Activated naive CD8-positive, alpha-beta T cell treated with anti-CD3 and anti-CD28 coated beads, Interleukin-2, amount 10 ng/mL, durations not matched to agents 7 days and 5 days (primary cell): ENCODE results near the gene MAD2L1BP. TPM values are rescaled to one million over a fixed set of nuclear protein-coding genes. Genes with fewer than 3 reads are reported as not detected.
"Not testable (repeated sequence)": the region's sequence is repeated elsewhere in the genome, so short reads cannot be mapped to it uniquely, and the experiment has no call there.

ENCODE experiments used
- ATAC-seq: fragments of 150-1000 bp; cut with Tn5 transposase; one replicate; pipeline ENCODE4 v1.10.0; 2021; ENCODE audit warnings: low read depth, moderate library complexity
- POLR2A ChIA-PET: fragments of 350-600 bp; sonication (Branson Sonifier 250); formaldehyde crosslinking; loops from one replicate; lab custom pipeline; 2021; ENCODE audit warnings: antibody characterized with exemption; lab: Charles Lee
- DNase-seq: peaks from one replicate; pipeline ENCODE4 v3.0.0; 2021
- H3K27ac Mint-ChIP-seq: one replicate; pipeline ENCODE4 v1.8.0; 2022; ENCODE audit warnings: mild to moderate bottlenecking, mixed read lengths
- H3K27me3 Mint-ChIP-seq: one replicate; pipeline ENCODE4 v1.8.0; 2022; ENCODE audit warnings: mild to moderate bottlenecking, moderate library complexity, mixed read lengths
- H3K36me3 Mint-ChIP-seq: one replicate; pipeline ENCODE4 v1.8.0; 2021; ENCODE audit warnings: mild to moderate bottlenecking, mixed read lengths
- H3K4me1 Mint-ChIP-seq: one replicate; pipeline ENCODE4 v1.8.0; 2021; ENCODE audit warnings: mixed read lengths
- H3K4me3 Mint-ChIP-seq: one replicate; pipeline ENCODE4 v1.8.0; 2022; ENCODE audit warnings: mild to moderate bottlenecking, moderate library complexity, mixed read lengths
- H3K9me3 Mint-ChIP-seq: one replicate; pipeline ENCODE4 v1.8.0; 2021; ENCODE audit warnings: mixed read lengths
- total RNA-seq, 2 experiments: library from RNA; stranded (reverse); gene quantifications; one replicate each; pipeline ENCODE4 v1.2.3, GENCODE V29; 2021

Gene MAD2L1BP, protein sequence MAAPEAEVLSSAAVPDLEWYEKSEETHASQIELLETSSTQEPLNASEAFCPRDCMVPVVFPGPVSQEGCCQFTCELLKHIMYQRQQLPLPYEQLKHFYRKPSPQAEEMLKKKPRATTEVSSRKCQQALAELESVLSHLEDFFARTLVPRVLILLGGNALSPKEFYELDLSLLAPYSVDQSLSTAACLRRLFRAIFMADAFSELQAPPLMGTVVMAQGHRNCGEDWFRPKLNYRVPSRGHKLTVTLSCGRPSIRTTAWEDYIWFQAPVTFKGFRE
- total RNA-seq, result 10 to 100 TPM; 39.7 to 40.2 TPM

DNA sequence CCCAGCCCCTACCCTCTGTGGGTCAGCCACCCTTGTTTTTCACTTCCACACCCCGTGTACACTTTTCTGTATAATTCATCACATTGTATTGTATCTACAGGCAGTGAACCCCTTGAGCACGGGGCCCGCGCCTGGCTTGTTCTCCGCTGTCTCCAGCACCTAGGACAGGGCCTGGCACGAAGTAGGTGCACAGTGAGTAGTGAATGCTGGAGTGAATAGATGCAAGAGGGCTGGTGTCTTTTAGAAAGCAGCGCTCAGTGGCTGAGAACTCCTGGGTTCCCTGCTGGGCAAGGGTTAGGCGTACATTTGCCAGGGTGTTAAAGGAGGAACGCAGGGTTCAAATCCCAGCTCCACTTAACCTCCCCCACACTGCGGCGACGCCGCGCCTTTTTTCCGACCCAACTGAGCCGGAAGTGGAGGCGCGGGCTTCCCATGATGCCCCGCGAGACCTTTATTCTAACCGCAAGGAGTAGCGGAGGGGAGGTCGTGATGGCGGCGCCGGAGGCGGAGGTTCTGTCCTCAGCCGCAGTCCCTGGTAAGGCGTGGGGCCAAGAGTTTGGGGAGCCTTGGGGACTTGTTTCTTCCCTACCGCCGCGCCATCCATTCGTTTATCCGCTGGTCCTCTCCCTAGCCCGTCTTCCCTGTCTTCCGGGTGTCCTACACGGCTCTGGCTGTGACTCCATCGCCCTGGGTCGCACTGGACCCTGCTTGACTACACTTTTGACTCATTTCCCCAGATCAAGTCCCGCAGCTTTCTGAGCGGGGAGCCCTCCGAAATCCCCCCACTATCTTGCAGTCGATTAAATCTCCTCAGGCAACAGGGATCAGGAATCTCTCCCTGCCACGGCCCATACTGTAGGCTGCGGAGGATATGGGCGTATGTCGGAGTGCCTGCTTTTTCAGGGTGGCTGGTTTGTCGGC, at the start of gene MAD2L1BP:
Gene MAD2L1BP (plus strand): TSS at position 454 of the 921 bp plus-strand sequence. CDS start 36 bp downstream, at position 490.
- Mint-ChIP-seq H3K4me3 (peak within 1 kb of the TSS; percentile 98), H3K27ac (peak within 1 kb of the TSS; percentile 96), H3K36me3 (peaks cover 28% of the 10 kb centered on the region), H3K9me3 (no peaks in the 10 kb centered on the region), H3K27me3 (no peaks in the 10 kb centered on the region), H3K4me1 (peaks cover 43% of the 10 kb centered on the region)
- ATAC-seq (peak; percentile 82), DNase-seq (peak; percentile 93)
- POLR2A ChIA-PET, result interaction anchor here (0.6 to 2.4 kb wide), 13 partner anchors 8 to 135 kb away, joined by 3 to 14 read pairs (median 5); partner anchors contain the start of genes MRPS18A, POLH, RSPH9 and VEGFA

DNA sequence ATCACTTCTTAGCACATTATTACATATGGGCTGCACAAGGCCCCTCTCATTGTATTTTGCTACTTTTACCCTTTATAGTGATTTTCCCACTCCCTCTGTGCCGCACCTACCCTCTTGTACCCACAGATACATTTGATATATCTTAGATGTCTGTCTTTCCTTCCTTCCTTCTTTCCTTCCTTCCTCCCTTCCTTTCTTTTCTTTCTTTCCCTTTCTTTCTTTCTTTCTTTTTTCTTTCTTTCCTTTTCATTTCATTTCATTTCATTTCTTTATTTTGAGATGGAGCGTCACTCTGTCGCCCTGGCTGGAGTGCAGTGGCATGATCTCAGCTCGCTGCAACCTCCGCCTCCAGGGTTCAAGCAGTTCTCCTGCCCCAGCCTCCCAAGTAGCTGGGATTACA, 47.4 kb upstream of the MAD2L1BP start:
- POLR2A ChIA-PET, result interaction anchor here (0.6 kb wide), 1 partner anchor 201 kb away, joined by 3 read pairs; no protein-coding TSS in a partner anchor
- Mint-ChIP-seq H3K4me3 (no peak overlapping the region), H3K27ac (no peak overlapping the region), H3K9me3 (no peaks in the 10 kb centered on the region), H3K27me3 (no peaks in the 10 kb centered on the region), H3K4me1 (peaks cover 33% of the 10 kb centered on the region), H3K36me3 (peaks cover 56% of the 10 kb centered on the region)
- DNase-seq (no peak), ATAC-seq (no peak)

DNA sequence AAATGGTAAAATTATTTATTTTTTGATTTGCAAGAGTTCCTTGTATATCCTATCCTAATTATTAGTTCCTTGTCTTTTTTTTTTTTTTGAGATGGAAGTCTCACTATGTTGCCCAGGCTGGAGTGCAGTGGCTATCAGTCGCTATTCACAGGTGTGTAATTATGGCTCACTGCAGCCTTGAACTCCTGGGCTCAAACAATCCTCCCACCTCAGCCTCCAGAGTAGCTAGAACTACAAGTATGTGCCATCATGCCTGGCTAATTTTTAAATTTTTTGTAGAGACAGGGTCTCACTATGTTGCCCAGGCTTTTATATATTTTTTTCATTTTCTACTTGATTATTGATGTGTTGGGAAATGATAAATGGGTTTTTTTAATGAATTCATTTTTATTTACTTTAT, 46.1 kb upstream of the MAD2L1BP start:
- H3K36me3 Mint-ChIP-seq, result peaks cover 44% of the 10 kb centered on the region
- DNase-seq, ATAC-seq, H3K9me3 Mint-ChIP-seq, H3K4me3 Mint-ChIP-seq, POLR2A ChIA-PET, H3K27ac Mint-ChIP-seq, H3K27me3 Mint-ChIP-seq: not testable (repeated sequence)
- peaks cover 20% of the 10 kb centered on the region for H3K4me1 Mint-ChIP-seq

DNA sequence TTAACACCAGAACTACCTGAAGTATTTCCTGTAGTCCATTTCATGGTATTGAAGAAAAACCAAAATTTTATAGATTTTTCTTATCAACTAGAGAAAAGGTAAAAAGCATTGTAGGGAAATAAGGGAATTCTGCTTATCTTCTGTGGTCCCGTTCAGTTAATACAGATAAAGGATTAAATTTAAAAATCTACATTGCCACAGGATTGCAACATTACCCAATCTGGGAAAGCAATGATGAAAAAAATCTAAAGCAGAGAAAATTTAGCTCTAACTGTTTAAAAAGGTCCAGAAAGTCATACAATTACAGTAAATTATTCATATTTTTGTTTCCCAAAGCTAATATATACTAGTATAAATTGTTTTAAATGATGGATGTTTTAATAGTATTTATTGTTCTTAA, 41.7 kb upstream of the MAD2L1BP start:
- no peak for ATAC-seq
- no peak for DNase-seq
- Mint-ChIP-seq H3K27ac (no peak overlapping the region), H3K4me1 (peaks cover 9% of the 10 kb centered on the region), H3K27me3 (no peaks in the 10 kb centered on the region), H3K9me3 (no peaks in the 10 kb centered on the region), H3K36me3 (peaks cover 30% of the 10 kb centered on the region), H3K4me3 (no peak overlapping the region)
- POLR2A ChIA-PET, result interaction anchor here (0.6 to 1.7 kb wide), 2 partner anchors 9 kb away, joined by 3 to 4 read pairs; no protein-coding TSS in a partner anchor

DNA sequence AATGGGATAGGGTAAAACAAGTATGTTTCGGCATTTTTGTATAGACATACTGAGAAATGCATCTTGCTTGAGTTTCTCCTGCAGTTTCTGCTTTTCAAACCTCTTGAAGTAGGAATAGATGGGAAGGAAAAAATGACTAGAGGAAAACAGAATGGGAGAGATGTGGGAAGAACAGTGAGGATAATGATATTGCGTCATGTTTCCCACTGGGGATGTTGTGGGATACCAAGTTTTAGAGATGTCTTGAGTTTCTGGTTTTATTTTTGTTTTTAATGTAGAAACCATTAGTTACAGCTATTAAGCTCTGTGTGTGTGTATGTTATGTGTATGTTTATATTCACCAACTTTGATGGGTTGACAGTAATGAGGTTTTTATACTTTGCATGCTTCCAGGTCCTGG, 35.0 kb upstream of the MAD2L1BP start:
- DNase-seq, result no peak
- Mint-ChIP-seq H3K4me1 (peaks cover 2% of the 10 kb centered on the region), H3K4me3 (no peak overlapping the region), H3K36me3 (peaks cover 35% of the 10 kb centered on the region), H3K9me3 (no peaks in the 10 kb centered on the region), H3K27me3 (no peaks in the 10 kb centered on the region), H3K27ac (no peak overlapping the region)
- POLR2A ChIA-PET, result interaction anchor here (1.0 kb wide), 1 partner anchor 29 kb away, joined by 3 read pairs; no protein-coding TSS in a partner anchor
- ATAC-seq, result no peak

DNA sequence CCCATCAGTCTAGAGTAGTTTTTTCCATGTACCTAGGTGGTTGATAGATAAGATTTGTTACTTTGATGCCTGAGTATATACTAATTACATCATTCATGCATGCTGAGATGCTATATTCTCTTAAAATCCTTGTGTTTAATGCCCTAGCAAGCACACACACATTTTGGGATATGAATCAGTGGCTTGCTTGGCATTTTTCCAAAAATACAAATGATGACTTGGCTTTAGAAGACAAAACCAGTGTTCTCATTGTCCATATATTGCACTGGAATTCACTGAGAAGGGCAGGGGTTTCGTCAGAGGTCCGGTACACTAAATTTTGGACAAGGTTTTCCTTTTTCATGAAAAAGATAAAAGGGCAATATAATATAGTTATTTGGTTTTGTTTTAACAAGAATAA, 31.5 kb upstream of the MAD2L1BP start:
- DNase-seq (no peak), ATAC-seq (no peak)
- no peaks in the 10 kb centered on the region for H3K9me3 Mint-ChIP-seq
- no peak overlapping the region for H3K4me3 Mint-ChIP-seq
- POLR2A ChIA-PET, result interaction anchor here (1.0 kb wide), 1 partner anchor 25 kb away, joined by 3 read pairs; the partner anchor contains the start of gene GTPBP2
- H3K27me3 Mint-ChIP-seq, result no peaks in the 10 kb centered on the region
- no peak overlapping the region for H3K27ac Mint-ChIP-seq
- H3K4me1 Mint-ChIP-seq, result peaks cover 9% of the 10 kb centered on the region
- H3K36me3 Mint-ChIP-seq, result peaks cover 38% of the 10 kb centered on the region

DNA sequence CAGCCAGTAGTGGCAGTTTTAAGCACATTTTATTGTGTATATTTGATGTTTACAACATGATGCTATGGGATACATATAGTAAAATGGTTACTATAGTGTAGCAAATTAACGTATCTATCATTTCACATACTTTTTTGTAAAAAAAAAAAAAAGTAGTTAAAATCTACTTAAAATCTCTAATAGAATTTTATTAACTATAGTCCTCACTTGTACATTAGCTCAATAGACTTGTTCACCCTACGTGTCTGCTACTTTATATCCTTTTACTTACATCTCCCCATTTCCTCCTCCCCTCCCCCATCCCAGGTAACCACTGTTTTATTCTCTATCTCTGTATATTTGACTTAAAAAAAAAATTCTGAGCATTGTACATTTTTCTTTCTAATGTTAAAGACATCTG, 29.6 kb upstream of the MAD2L1BP start:
- Mint-ChIP-seq H3K4me1 (peaks cover 9% of the 10 kb centered on the region), H3K27ac (no peak overlapping the region), H3K36me3 (peaks cover 40% of the 10 kb centered on the region), H3K27me3 (no peaks in the 10 kb centered on the region), H3K4me3 (no peak overlapping the region), H3K9me3 (no peaks in the 10 kb centered on the region)
- DNase-seq (no peak), ATAC-seq (no peak)
- POLR2A ChIA-PET, result interaction anchor here (0.9 kb wide), 1 partner anchor 8 kb away, joined by 12 read pairs; no protein-coding TSS in a partner anchor

DNA sequence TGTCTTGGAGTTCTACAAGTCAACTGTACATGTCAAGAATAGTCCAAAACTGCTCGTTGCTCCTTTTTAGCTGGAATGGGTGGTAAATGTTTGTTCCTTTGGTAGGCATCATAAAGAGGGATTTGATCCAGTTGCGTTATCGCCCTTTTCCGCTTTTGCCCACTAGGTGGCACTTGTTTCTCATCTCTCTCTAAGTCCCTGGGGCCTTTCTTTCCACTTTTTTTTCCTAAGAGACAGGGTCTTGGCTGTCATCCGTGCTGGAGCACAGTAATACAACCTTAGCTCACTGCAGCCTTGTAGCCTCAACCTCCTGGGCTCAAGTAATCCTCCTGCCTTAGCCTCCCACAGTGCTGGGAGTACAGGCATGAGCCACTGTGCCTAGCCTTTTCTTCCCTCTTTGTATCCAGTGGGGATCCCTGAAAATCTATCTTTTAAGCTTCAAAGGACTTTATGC, 27.3 kb upstream of the MAD2L1BP start:
- H3K4me1 Mint-ChIP-seq, result peaks cover 9% of the 10 kb centered on the region
- no peak overlapping the region for H3K4me3 Mint-ChIP-seq
- DNase-seq (peak; percentile 57), ATAC-seq (no peak)
- POLR2A ChIA-PET, result interaction anchor here (1.2 kb wide), 1 partner anchor 12 kb away, joined by 5 read pairs; no protein-coding TSS in a partner anchor
- H3K27ac Mint-ChIP-seq, result no peak overlapping the region
- peaks cover 31% of the 10 kb centered on the region for H3K36me3 Mint-ChIP-seq
- H3K27me3 Mint-ChIP-seq, result no peaks in the 10 kb centered on the region
- H3K9me3 Mint-ChIP-seq, result no peaks in the 10 kb centered on the region

DNA sequence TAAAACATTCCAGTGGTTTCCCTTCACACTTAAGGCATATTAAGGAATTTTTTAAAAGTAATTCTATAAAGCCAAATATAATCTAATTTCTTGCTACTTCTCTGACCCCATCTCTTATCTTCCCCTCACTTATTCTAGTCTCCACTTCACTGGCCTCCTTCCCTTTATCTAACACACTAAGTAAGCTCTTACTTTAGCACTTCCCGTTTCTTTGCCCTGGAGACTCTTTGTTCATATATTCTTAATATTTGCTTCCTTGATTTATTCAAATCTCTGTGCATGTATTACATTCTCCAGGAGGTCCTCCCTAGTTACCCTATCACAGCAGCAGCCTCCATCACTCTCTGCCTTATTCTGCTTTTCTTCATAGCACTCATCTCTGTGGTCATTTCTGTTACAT, 26.8 kb upstream of the MAD2L1BP start:
- H3K9me3 Mint-ChIP-seq, result no peaks in the 10 kb centered on the region
- no peak overlapping the region for H3K4me3 Mint-ChIP-seq
- H3K4me1 Mint-ChIP-seq, result peaks cover 9% of the 10 kb centered on the region
- no peak for DNase-seq
- POLR2A ChIA-PET, result interaction anchor here (1.2 kb wide), 1 partner anchor 12 kb away, joined by 5 read pairs; no protein-coding TSS in a partner anchor
- no peak overlapping the region for H3K27ac Mint-ChIP-seq
- no peaks in the 10 kb centered on the region for H3K27me3 Mint-ChIP-seq
- H3K36me3 Mint-ChIP-seq, result peaks cover 31% of the 10 kb centered on the region
- ATAC-seq, result no peak

DNA sequence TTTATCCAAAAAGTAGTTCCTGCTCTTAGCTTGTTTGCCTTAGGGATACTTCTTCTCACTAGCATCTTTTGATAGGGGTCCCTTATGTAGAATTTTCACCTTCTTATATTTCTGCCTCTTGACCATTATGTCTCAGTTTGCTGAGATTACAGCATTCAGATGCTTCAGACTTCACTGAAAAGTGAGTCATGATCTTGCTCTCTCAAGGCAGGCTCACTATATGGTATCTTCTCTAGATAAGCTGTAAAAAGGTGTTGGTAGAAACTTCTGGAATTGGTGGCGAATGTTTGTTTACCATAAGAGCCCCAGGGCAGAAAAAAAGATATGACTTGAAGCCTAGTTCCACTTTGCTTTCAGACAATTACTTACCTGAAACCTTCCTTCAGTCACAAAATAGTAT, 26.2 kb upstream of the MAD2L1BP start:
- POLR2A ChIA-PET, result no interaction called here
- no peak overlapping the region for H3K4me3 Mint-ChIP-seq
- H3K27me3 Mint-ChIP-seq, result no peaks in the 10 kb centered on the region
- peaks cover 9% of the 10 kb centered on the region for H3K4me1 Mint-ChIP-seq
- H3K36me3 Mint-ChIP-seq, result peaks cover 29% of the 10 kb centered on the region
- DNase-seq, result no peak
- H3K9me3 Mint-ChIP-seq, result no peaks in the 10 kb centered on the region
- H3K27ac Mint-ChIP-seq, result no peak overlapping the region
- ATAC-seq, result no peak

DNA sequence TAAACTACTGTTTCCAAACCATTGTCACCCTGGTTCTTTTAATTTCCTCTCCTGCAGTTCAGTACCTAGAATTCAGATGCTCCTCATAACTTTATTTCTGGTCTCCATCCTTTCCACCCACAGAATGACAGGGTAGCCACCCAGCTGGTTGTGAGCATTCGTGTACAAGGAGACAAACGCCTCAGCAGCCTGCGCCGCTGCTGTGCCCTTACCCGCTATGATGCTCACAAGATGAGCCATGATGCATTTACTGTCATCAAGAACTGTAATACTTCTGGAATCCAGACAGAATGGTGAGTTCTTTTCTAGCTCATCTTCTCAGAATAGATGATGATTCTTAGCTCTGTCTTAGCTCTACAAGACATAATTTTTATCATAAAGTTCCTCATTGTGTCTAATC, 25.2 kb upstream of the MAD2L1BP start:
- Mint-ChIP-seq H3K36me3 (peaks cover 29% of the 10 kb centered on the region), H3K4me1 (peaks cover 7% of the 10 kb centered on the region), H3K27me3 (no peaks in the 10 kb centered on the region), H3K4me3 (no peak overlapping the region), H3K27ac (peak overlapping the region; percentile 25), H3K9me3 (no peaks in the 10 kb centered on the region)
- ATAC-seq (no peak), DNase-seq (no peak)
- POLR2A ChIA-PET, result interaction anchor here (1.0 kb wide), 1 partner anchor 10 kb away, joined by 3 read pairs; no protein-coding TSS in a partner anchor

DNA sequence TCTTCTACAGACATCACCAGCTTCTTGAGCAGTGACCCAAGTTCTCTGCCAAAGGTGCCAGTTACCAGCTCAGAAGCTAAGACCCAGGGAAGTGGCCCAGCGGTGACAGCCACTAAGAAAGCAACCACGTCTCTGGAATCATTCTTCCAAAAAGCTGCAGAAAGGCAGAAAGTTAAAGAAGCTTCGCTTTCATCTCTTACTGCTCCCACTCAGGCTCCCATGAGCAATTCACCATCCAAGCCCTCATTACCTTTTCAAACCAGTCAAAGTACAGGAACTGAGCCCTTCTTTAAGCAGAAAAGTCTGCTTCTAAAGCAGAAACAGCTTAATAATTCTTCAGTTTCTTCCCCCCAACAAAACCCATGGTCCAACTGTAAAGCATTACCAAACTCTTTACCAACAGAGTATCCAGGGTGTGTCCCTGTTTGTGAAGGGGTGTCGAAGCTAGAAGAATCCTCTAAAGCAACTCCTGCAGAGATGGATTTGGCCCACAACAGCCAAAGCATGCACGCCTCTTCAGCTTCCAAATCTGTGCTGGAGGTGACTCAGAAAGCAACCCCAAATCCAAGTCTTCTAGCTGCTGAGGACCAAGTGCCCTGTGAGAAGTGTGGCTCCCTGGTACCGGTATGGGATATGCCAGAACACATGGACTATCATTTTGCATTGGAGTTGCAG, 21.8 kb upstream of the MAD2L1BP start:
- Mint-ChIP-seq H3K36me3 (peaks cover 26% of the 10 kb centered on the region), H3K4me3 (no peak overlapping the region), H3K9me3 (no peaks in the 10 kb centered on the region), H3K27me3 (no peaks in the 10 kb centered on the region), H3K4me1 (peaks cover 3% of the 10 kb centered on the region), H3K27ac (no peak overlapping the region)
- POLR2A ChIA-PET, result interaction anchor here (0.7 to 1.0 kb wide), 3 partner anchors 8 to 16 kb away, joined by 3 to 12 read pairs (median 3); no protein-coding TSS in a partner anchor
- DNase-seq, result no peak
- no peak for ATAC-seq
